Vein endothelial cell (primary cell): ENCODE data around the gene EP300. TPM values are rescaled to one million over a fixed set of nuclear protein-coding genes. Genes with fewer than 3 reads are reported as not detected.

Experiments
- small RNA-seq: library from RNA; depleted of rRNA; stranded (forward); fragments of <200 nt; gene quantifications from one replicate; pipeline ENCODE3, GENCODE V24; 2012
- total RNA-seq: library from RNA; depleted of rRNA; stranded (reverse); fragments of >200 nt; gene quantifications from 2 replicates; pipeline ENCODE4 v1.2.3, GENCODE V29; 2012

The EP300 gene
- 62.7 and 71.9 TPM in 2 replicates for total RNA-seq

DNA sequence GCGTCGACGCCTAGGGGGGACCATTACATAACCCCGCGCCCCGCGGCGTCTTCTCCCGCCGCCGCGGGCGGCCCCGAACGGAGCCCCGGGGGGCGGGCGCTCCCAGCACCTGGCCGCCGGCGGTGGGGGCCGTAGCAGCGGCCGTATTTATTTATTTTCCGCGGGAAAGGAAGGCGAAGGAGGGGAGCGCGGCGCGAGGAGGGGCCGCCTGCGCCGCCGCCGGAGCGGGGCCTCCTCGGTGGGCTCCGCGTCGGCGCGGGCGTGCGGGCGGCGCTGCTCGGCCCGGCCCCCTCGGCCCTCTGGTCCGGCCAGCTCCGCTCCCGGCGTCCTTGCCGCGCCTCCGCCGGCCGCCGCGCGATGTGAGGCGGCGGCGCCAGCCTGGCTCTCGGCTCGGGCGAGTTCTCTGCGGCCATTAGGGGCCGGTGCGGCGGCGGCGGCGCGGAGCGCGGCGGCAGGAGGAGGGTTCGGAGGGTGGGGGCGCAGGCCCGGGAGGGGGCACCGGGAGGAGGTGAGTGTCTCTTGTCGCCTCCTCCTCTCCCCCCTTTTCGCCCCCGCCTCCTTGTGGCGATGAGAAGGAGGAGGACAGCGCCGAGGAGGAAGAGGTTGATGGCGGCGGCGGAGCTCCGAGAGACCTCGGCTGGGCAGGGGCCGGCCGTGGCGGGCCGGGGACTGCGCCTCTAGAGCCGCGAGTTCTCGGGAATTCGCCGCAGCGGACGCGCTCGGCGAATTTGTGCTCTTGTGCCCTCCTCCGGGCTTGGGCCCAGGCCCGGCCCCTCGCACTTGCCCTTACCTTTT, at the start of gene EP300:
EP300 (plus strand) TSS at position 570 of the 795 bp plus-strand sequence. CDS start 413 bp downstream, outside the sequence.

DNA sequence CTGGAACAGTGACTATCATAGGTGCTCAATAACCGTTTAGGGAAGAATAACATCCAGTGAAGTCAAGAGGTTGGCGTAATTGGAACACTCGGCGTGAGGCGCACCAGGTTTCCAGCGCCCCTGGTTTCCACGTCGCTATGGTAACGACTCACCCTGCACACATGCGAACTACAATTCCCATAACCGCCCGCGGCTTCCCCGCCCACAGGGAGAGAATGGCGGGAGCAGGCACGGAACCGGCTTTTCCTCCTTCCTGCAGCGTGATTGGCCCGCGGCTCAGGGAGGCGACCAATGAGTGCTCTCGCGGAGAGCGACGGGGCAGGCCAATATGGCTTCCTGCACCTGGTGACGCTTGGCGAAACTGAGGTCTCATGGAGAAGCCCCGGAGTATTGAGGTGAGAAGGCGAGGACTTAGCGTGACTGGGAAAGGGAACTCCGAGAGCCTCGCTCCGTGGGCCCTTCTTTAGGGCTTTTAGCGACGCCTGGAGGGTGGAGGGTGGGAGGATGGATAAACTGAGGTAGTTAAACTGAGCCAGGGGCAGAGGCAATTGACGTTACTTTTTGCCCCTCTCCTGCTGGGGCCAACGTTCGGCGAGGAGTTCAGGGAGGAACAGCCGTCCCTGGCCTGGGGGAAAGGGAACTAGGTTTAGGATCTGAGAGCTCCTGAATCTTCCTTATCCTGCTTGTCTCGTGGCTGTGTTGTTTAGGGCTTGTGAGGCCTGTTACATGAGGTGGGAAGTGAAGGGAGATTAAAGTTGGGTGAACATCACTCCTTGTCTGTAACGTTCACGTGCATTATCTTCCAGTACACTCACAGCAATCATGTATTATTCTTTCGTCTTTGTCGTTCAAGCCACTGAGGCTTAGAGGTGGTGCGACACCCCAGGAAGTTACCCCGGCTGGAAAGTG, 112.9 kb downstream of the EP300 start, which contains the start of gene L3MBTL2:
L3MBTL2 (plus strand) TSS at position 321 of the 909 bp plus-strand sequence; CDS start at position 372, 51 bp downstream.

Small RNA genes lying within 50 kb of the gene (small RNA-seq; reads per million reads assigned to genes)
- not detected for gene RF00019
- gene RNU6-375P = not detected

Other genes starting within 250 kb of the EP300 start
- gene ST13, start 236.0 kb upstream of the EP300 start, total RNA-seq = 195 and 237 TPM in 2 replicates
- 13.8 and 16.7 TPM in 2 replicates for gene XPNPEP3, start 235.4 kb upstream of the EP300 start, total RNA-seq
- gene DNAJB7, start 230.5 kb upstream of the EP300 start, total RNA-seq = under 0.01 TPM in 1 of 2 replicates, not detected in the other
- gene RBX1, start 141.2 kb upstream of the EP300 start, total RNA-seq = 49.5 and 50.6 TPM in 2 replicates
- 27.8 and 34.6 TPM in 2 replicates for gene L3MBTL2, start 112.7 kb downstream of the EP300 start, total RNA-seq
- gene CHADL, start 148.3 kb downstream of the EP300 start, total RNA-seq = 0.98 and 1.4 TPM in 2 replicates
- gene RANGAP1, start 193.6 kb downstream of the EP300 start, total RNA-seq = 133 and 171 TPM in 2 replicates
- gene ZC3H7B, start 208.9 kb downstream of the EP300 start, total RNA-seq = 80.8 and 121 TPM in 2 replicates